Right lobe of liver (tissue), 4 donors: ENCODE results near the gene RAB35.

Experiments used
- POLR2A ChIP-seq: fragments of 450-650 bp; IDR thresholded peaks from one replicate; pipeline ENCODE4 v1.6.1; 2017; ENCODE audit warnings: antibody characterized with exemption, mild to moderate bottlenecking
- TF ChIP-seq, protein P1 (sequence below), 4 donors: fragments of 200-600 bp in 3 of 4; fragments of 450-650 bp in 1 of 4; IDR thresholded peaks; one replicate each; pipeline versions ENCODE4 v1.5.1 to v1.8.0; 2016 to 2022; ENCODE audit warnings: antibody characterized with exemption in 4 of 4, mild to moderate bottlenecking in 2 of 4
- donor health status: DM: no; HTN: no; CAD: no.
- donor health status: DM: no; HTN: no; CAD: no.
- donor health status: DM: no; HTN: yes; CAD: no.

DNA sequence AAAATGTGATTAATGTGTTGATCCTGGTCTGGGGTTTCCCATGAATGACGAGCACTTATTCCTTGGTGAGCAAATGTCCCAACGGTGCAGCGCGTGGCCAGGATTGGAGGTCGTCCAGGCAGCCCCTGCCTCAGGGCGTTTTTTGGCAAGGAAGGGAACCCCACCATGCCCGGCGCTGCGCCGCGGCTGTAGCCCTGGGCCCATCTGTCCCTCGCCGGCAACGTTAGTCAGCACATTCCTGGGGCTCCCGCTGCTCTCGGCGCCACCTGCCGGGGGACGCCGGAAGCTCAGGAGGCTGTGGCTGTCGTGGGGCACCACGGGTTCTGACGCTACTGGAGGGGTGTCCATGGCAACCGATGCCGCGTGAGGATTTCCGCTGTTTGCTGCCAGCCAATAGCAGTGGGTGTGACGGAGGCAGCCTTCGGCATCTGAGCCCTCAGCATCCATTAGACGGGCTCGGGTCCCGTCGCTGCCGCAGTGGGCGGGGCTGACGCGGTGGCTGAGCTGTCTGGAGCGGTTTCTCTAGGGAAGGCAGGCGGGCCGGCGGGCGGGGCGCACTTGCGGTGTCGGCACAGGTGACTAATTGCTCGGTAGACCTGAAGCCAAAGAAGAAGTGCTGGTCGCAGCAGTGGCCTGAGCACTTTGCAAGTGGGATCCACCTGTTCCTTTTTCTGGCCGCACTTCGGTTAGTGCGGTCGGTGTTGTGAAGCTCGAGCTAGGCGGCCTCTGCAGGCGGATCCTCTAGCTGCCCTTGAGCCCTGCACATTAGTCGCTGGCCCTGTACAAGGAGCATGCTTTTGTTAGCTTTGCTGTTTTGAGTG, 29.5 kb downstream of the RAB35 start:
- TF ChIP-seq, protein P1, sequence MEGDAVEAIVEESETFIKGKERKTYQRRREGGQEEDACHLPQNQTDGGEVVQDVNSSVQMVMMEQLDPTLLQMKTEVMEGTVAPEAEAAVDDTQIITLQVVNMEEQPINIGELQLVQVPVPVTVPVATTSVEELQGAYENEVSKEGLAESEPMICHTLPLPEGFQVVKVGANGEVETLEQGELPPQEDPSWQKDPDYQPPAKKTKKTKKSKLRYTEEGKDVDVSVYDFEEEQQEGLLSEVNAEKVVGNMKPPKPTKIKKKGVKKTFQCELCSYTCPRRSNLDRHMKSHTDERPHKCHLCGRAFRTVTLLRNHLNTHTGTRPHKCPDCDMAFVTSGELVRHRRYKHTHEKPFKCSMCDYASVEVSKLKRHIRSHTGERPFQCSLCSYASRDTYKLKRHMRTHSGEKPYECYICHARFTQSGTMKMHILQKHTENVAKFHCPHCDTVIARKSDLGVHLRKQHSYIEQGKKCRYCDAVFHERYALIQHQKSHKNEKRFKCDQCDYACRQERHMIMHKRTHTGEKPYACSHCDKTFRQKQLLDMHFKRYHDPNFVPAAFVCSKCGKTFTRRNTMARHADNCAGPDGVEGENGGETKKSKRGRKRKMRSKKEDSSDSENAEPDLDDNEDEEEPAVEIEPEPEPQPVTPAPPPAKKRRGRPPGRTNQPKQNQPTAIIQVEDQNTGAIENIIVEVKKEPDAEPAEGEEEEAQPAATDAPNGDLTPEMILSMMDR (IDR thresholded peaks at IDR 0.05) = peak; percentile 97 to 99 (median 98)
- TF ChIP-seq POLR2A = no peak
